Uterus (tissue), 4 donors: ENCODE results near the gene RTP5. TPM values are rescaled to one million over a fixed set of nuclear protein-coding genes. Genes with fewer than 3 reads are reported as not detected.
"Not testable (repeated sequence)": the region's sequence is repeated elsewhere in the genome, so short reads cannot be mapped to it uniquely, and the experiment has no call there.

Experiments
- DNase-seq, 2 donors: peaks; one replicate each; pipeline ENCODE4 v3.0.0-alpha.2; 2019 to 2020
- H3K27ac ChIP-seq, 2 donors: fragments of 200-600 bp; sonication (generic); 1 replicate in 1 of 2; 2 replicates in 1 of 2; pipeline ENCODE4 v1.5.1; 2016 to 2018
- H3K27me3 ChIP-seq, 2 donors: fragments of 200-600 bp; sonication (generic); one replicate each; pipeline ENCODE4 v1.5.1; 2018 to 2019; ENCODE audit warnings: control low read depth in 1 of 2
- H3K36me3 ChIP-seq, 2 donors: fragments of 200-600 bp; sonication (generic); one replicate each; pipeline ENCODE4 v1.5.1; 2019; ENCODE audit warnings: control low read depth in 1 of 2
- H3K4me1 ChIP-seq, 2 donors: fragments of 200-600 bp; sonication (generic); one replicate each; pipeline ENCODE4 v1.5.1; 2018 to 2019; ENCODE audit warnings: control low read depth in 1 of 2
- H3K4me3 ChIP-seq, 2 donors: fragments of 200-600 bp; sonication (generic); 1 replicate in 1 of 2; 2 replicates in 1 of 2; pipeline ENCODE4 v1.5.1; 2018 to 2019; ENCODE audit warnings: mild to moderate bottlenecking in 1 of 2
- H3K9me3 ChIP-seq, 2 donors: fragments of 200-600 bp; sonication (generic); one replicate each; pipeline ENCODE4 v1.5.1; 2019; ENCODE audit warnings: control low read depth in 1 of 2
- CTCF ChIP-seq, 4 experiments: fragments of 200-600 bp in 2 of 4; fragments of 450-650 bp in 2 of 4; sonication (generic) in 2 of 4; IDR thresholded peaks; one replicate each; pipeline ENCODE4 v1.5.1; 2016 to 2019; ENCODE audit warnings: antibody characterized with exemption in 4 of 4, mild to moderate bottlenecking in 2 of 4, moderate library complexity in 1 of 4
- POLR2A ChIP-seq, 2 donors: fragments of 450-650 bp; IDR thresholded peaks; one replicate each; pipeline ENCODE4 v1.6.1; 2016; ENCODE audit warnings: antibody characterized with exemption in 2 of 2, mild to moderate bottlenecking in 1 of 2, moderate library complexity in 1 of 2
- intact Hi-C: fragments of 100-400 bp; cut with DNase I; formaldehyde crosslinking; loops from one replicate; pipeline ENCODE4 v1.15.1; 2023; ENCODE audit warnings: low total_unique reads
- total RNA-seq, 4 donors: library from RNA; depleted of rRNA in 3 of 4; stranded (reverse); fragments of >200 nt in 3 of 4; gene quantifications; one replicate each; pipeline versions ENCODE4 v1.1.0 to v1.2.4, GENCODE V29; 2014 to 2023
- donor health status: DM: yes; HTN: yes; CAD: no.

Gene RTP5
- total RNA-seq: under 1 TPM in 1 of 4 donors, not detected in 3; 0.15 TPM

- DNase-seq: no peak
- intact Hi-C loops: no loop called here
- no peaks in the 10 kb centered on the region for H3K9me3 ChIP-seq
- H3K36me3 ChIP-seq: no peaks in the 10 kb centered on the region
- H3K27ac ChIP-seq: no peak within 1 kb of the TSS
- TF ChIP-seq CTCF (IDR thresholded peaks at IDR 0.05): no peak
- no peak for TF ChIP-seq POLR2A (IDR thresholded peaks at IDR 0.05)
- H3K4me1 ChIP-seq: peaks cover 0 to 6% of the 10 kb centered on the region in 2 donors
- H3K4me3 ChIP-seq: no peak within 1 kb of the TSS
- H3K27me3 ChIP-seq: peaks cover 0 to 10% of the 10 kb centered on the region in 2 donors
Observed at GRCh38 chr2:241869087-241869961, at the start of gene RTP5. RTP5 (plus strand) TSS chr2:241869729; CDS start chr2:241869757, 28 bp downstream.

GRCh38 chr2:241819947-241820624, 49.4 kb upstream of the RTP5 start:
- H3K27ac ChIP-seq, H3K4me3 ChIP-seq, H3K4me1 ChIP-seq, H3K9me3 ChIP-seq, intact Hi-C loops, H3K36me3 ChIP-seq, DNase-seq, H3K27me3 ChIP-seq: not testable (repeated sequence)

- DNase-seq: no peak
- TF ChIP-seq POLR2A (IDR thresholded peaks at IDR 0.05): no peak
- no peak for TF ChIP-seq CTCF (IDR thresholded peaks at IDR 0.05)
Observed at GRCh38 chr2:241820625-241821384, 48.7 kb upstream of the RTP5 start.

DNA sequence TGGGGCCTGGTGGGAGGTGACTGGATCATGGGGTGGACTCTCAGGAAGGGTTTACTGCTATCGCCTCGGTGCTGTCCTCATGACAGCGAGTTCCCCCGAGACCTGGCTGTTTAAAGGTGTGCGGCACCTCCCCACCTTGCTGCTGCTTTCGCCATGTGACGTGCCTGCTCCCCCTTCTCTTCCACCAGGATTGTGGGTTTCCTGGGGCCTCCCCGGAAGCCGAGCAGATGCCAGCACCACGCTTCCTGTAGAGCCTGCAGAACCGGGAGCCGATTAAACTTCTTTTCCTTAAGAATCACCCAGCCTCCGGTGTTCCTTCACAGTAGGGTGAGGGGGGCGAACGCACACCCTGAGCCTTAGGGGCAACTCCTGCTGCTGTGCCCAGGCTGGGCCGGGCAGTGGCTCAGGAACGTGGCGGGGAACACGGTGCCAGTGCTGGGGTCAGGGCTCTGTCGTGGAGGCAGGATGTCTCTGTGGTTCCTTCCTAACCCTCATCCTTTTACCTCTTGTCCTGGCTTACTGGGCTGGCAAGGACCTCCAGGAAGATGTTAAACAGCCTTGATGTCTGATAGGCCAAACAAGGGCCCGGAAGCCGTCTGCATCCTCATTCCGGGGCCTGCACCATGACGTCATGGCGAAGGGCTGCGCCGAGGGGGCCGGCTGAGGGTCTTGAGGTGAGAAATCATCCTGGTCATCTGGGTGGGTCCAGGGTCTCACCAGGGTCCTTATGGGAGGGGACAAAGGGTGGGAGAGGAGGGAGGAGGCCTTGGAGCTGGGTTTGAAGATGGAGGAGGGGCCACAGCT, 47.9 kb upstream of the RTP5 start:
- no peak for DNase-seq
- H3K27ac ChIP-seq: no peak overlapping the region
- intact Hi-C loops: no loop called here
- H3K4me3 ChIP-seq: no peak overlapping the region
- no peaks in the 10 kb centered on the region for H3K9me3 ChIP-seq
- H3K36me3 ChIP-seq: no peaks in the 10 kb centered on the region
- H3K27me3 ChIP-seq: no peaks in the 10 kb centered on the region
- TF ChIP-seq CTCF (IDR thresholded peaks at IDR 0.05) (no peak), POLR2A (IDR thresholded peaks at IDR 0.05) (no peak)
- no peaks in the 10 kb centered on the region for H3K4me1 ChIP-seq

More at GRCh38 chr2:241820625-241821384, 48.7 kb upstream of the RTP5 start:
- H3K9me3 ChIP-seq: no peaks in the 10 kb centered on the region
- H3K36me3 ChIP-seq: no peaks in the 10 kb centered on the region
- no peaks in the 10 kb centered on the region for H3K4me1 ChIP-seq
- intact Hi-C loops: no loop called here
- no peak overlapping the region for H3K4me3 ChIP-seq
- no peaks in the 10 kb centered on the region for H3K27me3 ChIP-seq
- H3K27ac ChIP-seq: no peak overlapping the region

GRCh38 chr2:241822264-241822623, 47.3 kb upstream of the RTP5 start:
- Histone ChIP-seq H3K9me3 (no peaks in the 10 kb centered on the region), H3K36me3 (no peaks in the 10 kb centered on the region), H3K27ac (no peak overlapping the region), H3K4me3 (no peak overlapping the region), H3K27me3 (no peaks in the 10 kb centered on the region), H3K4me1 (no peaks in the 10 kb centered on the region)
- no peak for DNase-seq
- intact Hi-C loops: no loop called here
- TF ChIP-seq POLR2A (IDR thresholded peaks at IDR 0.05) (no peak), CTCF (IDR thresholded peaks at IDR 0.05) (no peak)

DNA sequence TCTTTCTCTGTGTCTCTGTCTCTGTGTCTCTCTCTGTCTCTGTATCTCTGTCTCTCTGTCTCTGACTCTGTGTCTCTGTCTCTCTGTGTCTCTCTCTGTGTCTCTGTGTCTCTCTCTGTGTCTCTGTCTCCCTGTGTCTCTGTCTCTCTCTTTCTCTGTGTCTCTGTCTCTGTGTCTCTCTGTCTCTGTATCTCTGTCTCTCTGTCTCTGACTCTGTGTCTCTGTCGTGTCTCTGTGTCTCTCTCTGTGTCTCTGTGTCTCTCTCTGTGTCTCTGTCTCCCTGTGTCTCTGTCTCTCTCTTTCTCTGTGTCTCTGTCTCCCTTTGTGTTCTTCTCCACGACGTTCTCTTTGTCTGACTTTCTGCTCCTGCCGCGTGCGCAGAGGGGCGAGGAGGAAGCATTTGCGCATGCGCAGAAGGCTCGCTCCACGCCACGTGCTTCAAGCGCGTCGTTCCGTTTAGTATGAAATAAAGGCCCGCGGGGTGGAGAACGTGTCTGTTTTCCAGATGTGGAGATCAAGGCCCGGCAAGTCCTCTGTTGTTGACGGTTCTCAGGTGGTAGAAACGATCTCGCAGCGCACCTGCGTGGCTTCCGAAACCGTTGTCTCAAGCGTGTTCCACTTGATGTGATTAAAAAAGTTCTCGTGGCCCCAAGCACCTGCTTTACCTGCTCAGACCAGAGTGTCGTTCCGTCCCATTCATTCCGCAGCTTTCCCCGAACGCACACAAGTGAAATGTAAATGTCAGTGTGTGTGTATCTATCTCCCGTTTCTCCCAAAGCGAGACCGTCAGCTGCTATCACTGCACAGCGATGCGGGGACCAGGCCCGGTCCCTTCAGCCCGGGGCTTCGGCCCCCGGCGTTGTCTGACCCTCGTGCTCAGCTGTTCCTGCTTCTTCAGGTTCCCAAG, 45.7 kb upstream of the RTP5 start:
- intact Hi-C loops, H3K4me3 ChIP-seq, H3K9me3 ChIP-seq, H3K27me3 ChIP-seq, H3K36me3 ChIP-seq, H3K27ac ChIP-seq, H3K4me1 ChIP-seq, DNase-seq: not testable (repeated sequence)
